RWPE1 (cell line): ENCODE measurements around the gene APBB2.
A peak's percentile ranks its signal among the peaks of the same experiment; 100 is the strongest.

Source experiments
- CTCF ChIA-PET: fragments of 350-600 bp; sonication (Branson Sonifier 250); formaldehyde crosslinking; extraction: SDS; loops from one replicate; lab custom pipeline; 2021; lab: Yijun Ruan, JAX
- POLR2A ChIA-PET: fragments of 400-600 bp; formaldehyde crosslinking; extraction: SDS; loops from one replicate; lab custom pipeline; 2020; ENCODE audit warnings: antibody characterized with exemption; ENCODE audit not compliant: low non-redundant PET; lab: Yijun Ruan, JAX
- DNase-seq: peaks from one replicate; pipeline ENCODE4 v3.0.0; 2012; ENCODE audit warnings: low spot score
- H3K27ac ChIP-seq: fragments of 450-650 bp; 2 replicates; pipeline ENCODE4 v1.5.1; 2017
- CTCF ChIP-seq: fragments of 450-650 bp; conservative IDR thresholded peaks from 2 replicates; pipeline ENCODE4 v1.5.1; 2017; ENCODE audit warnings: low read depth, mild to moderate bottlenecking

The APBB2 gene

GRCh38 chr4:40937140-40937725 lies 277.1 kb downstream of the APBB2 start:
- CTCF ChIA-PET = no interaction called here
- no peak overlapping the region for H3K27ac ChIP-seq

GRCh38 chr4:40934676-40935075 lies 279.7 kb downstream of the APBB2 start:
- CTCF ChIA-PET = no interaction called here
- no peak for DNase-seq
- no peak overlapping the region for H3K27ac ChIP-seq
- POLR2A ChIA-PET = no interaction called here
- TF ChIP-seq CTCF = no peak

More at GRCh38 chr4:40937140-40937725, 277.1 kb downstream of the APBB2 start:
- no peak for DNase-seq
- POLR2A ChIA-PET = no interaction called here
- TF ChIP-seq CTCF = no peak

GRCh38 chr4:40933272-40934053 lies 280.9 kb downstream of the APBB2 start:
- DNase-seq = no peak
- POLR2A ChIA-PET = no interaction called here
- no peak for TF ChIP-seq CTCF
- CTCF ChIA-PET = interaction anchor here (0.7 kb wide), 1 partner anchor 449 kb away, joined by 3 read pairs; no protein-coding TSS in a partner anchor
- H3K27ac ChIP-seq = peak overlapping the region; percentile 59

GRCh38 chr4:40931841-40932240 lies 282.5 kb downstream of the APBB2 start:
- POLR2A ChIA-PET = no interaction called here
- no peak for DNase-seq
- TF ChIP-seq CTCF = no peak
- no peak overlapping the region for H3K27ac ChIP-seq
- CTCF ChIA-PET = interaction anchor here (0.7 to 0.9 kb wide), 2 partner anchors 8 to 13 kb away, joined by 3 to 4 read pairs; no protein-coding TSS in a partner anchor

GRCh38 chr4:40931238-40931637 lies 283.1 kb downstream of the APBB2 start:
- DNase-seq = no peak
- ChIA-PET CTCF (interaction anchor here (0.5 to 0.9 kb wide), 5 partner anchors 9 to 942 kb away, joined by 3 to 5 read pairs (median 4); no protein-coding TSS in a partner anchor), POLR2A (no interaction called here)
- TF ChIP-seq CTCF = no peak
- peak overlapping the region; percentile 31 for H3K27ac ChIP-seq

- CTCF ChIA-PET = interaction anchor here (0.6 to 2.1 kb wide), 6 partner anchors 11 to 332 kb away, joined by 3 to 5 read pairs (median 4); no protein-coding TSS in a partner anchor
- 0 out of 2 replicates have a peak overlapping the region, but pooled peaks have one; percentile 30 for H3K27ac ChIP-seq
- no peak for DNase-seq
- POLR2A ChIA-PET = no interaction called here
- no peak for TF ChIP-seq CTCF
Observed at GRCh38 chr4:40927074-40927473, 287.3 kb downstream of the APBB2 start.
